ENCODE data around the gene MS4A6A. TPM values are rescaled to one million over a fixed set of nuclear protein-coding genes. Genes with fewer than 3 reads are reported as not detected.

The MS4A6A gene
- polyA plus RNA-seq, 1 of the 3 experiments (the other 2 are of a cell fraction) = not detected

- POLR2A ChIA-PET = no interaction called here
- no peaks in the 10 kb centered on the region for H3K9me3 ChIP-seq
- DNase-seq = no peak
- no peaks in the 10 kb centered on the region for H3K36me3 ChIP-seq (replicated peaks in 1 of 2; ENCODE audit: control insufficient read depth in 1 of 2, insufficient read depth in 2 of 2, low read length in 1 of 2)
- no peaks in the 10 kb centered on the region for H3K9me2 ChIP-seq
- H4K20me1 ChIP-seq (ENCODE audit: insufficient read depth) = no peaks in the 10 kb centered on the region
- no peaks in the 10 kb centered on the region for H3K4me1 ChIP-seq (ENCODE audit: control insufficient read depth in 1 of 2, insufficient read depth in 2 of 2, low read depth in 1 of 2, low read length in 1 of 2)
- TF ChIP-seq FOSL2 (IDR thresholded peaks at IDR 0.05; ENCODE audit: borderline replicate concordance, low read depth) = no peak
- TF ChIP-seq MAX (IDR thresholded peaks at IDR 0.05; ENCODE audit: low read depth) = no peak
- TF ChIP-seq MXI1 (IDR thresholded peaks at IDR 0.05; ENCODE audit: low read depth, low read length) = no peak
- no peak for TF ChIP-seq IRF3 (IDR thresholded peaks at IDR 0.05; ENCODE audit: low read depth, low read length)
- TF ChIP-seq EZH2phosphoT487 (IDR thresholded peaks at IDR 0.05; ENCODE audit: borderline replicate concordance, low read depth) = no peak
- no peak for TF ChIP-seq YY1 (IDR thresholded peaks at IDR 0.05; ENCODE audit: low read depth)
- TF ChIP-seq GATA2 (CRISPR knock-in tag; IDR thresholded peaks at IDR 0.05) = no peak
- TF ChIP-seq ELF1 (IDR thresholded peaks at IDR 0.05) = no peak
- TF ChIP-seq TAF1 (IDR thresholded peaks at IDR 0.05; ENCODE audit: borderline replicate concordance, low read depth, low read length) = no peak
- TF ChIP-seq NFIC (IDR thresholded peaks at IDR 0.05; ENCODE audit: borderline replicate concordance) = no peak
- TF ChIP-seq USF1 (IDR thresholded peaks at IDR 0.05; ENCODE audit: borderline replicate concordance, low read depth) = no peak
- no peak for TF ChIP-seq RFX5 (IDR thresholded peaks at IDR 0.05; ENCODE audit: low read length)
- TF ChIP-seq GABPA (IDR thresholded peaks at IDR 0.05; ENCODE audit: low read depth) = no peak
- no peak for TF ChIP-seq CTCF (IDR thresholded peaks at IDR 0.05)
- no peak for TF ChIP-seq SIN3A (IDR thresholded peaks at IDR 0.05; ENCODE audit: borderline replicate concordance, low read depth, low read length)
- no peak for TF ChIP-seq MEF2A (IDR thresholded peaks at IDR 0.05; ENCODE audit: borderline replicate concordance, low read depth)
- H2AFZ ChIP-seq (ENCODE audit: low read depth) = no peak overlapping the region
- H3K9ac ChIP-seq = no peak overlapping the region
- no peak overlapping the region for H3K27ac ChIP-seq (ENCODE audit: low read depth in 2 of 2, low read length in 1 of 2)
- WGBS (ENCODE audit: low lambda C conversion rate) = 0% methylated on average over 1 of the region's 1 CpG
- no peak overlapping the region for H3K4me2 ChIP-seq
- no peaks in the 10 kb centered on the region for H3K27me3 ChIP-seq (ENCODE audit: insufficient read depth)
- no peaks in the 10 kb centered on the region for H3F3A ChIP-seq (replicated peaks; ENCODE audit: insufficient read depth)
- CTCF ChIA-PET = no interaction called here
- H3K4me3 ChIP-seq (ENCODE audit: low read depth in 2 of 2, low read length in 1 of 2) = no peak overlapping the region
- no peaks in the 10 kb centered on the region for H3K79me2 ChIP-seq (ENCODE audit: insufficient read depth)
These were observed 49.0 kb downstream of the MS4A6A start for GRCh38 chr11:60133917-60134316.
